ENCODE measurements around the gene DNAJB1. TPM values are rescaled to one million over a fixed set of nuclear protein-coding genes. Genes with fewer than 3 reads are reported as not detected.

Gene DNAJB1
- total and polyA plus RNA-seq, 2 of the 13 experiments (the other 11 are each of a cell fraction or from before 2014, with no cell fraction given), result 87.5 to 97.3 TPM

GRCh38 chr19:14556662-14557188 lies 38.5 kb upstream of the DNAJB1 start (continued):
- TF ChIP-seq ZFY (CRISPR knock-in tag; IDR thresholded peaks at IDR 0.05) (0 out of 2 replicates have a peak, but pooled peaks have one; percentile 18), NR2C2 (CRISPR knock-in tag; IDR thresholded peaks at IDR 0.05; ENCODE audit: borderline replicate concordance) (peak; percentile 30; the same call in 1 of the 2 replicates), ZNF275 (CRISPR knock-in tag; IDR thresholded peaks at IDR 0.05; ENCODE audit: borderline replicate concordance) (no peak), MEF2D (CRISPR knock-in tag; IDR thresholded peaks at IDR 0.05) (no peak), CCAR2 (optimal IDR thresholded peaks at IDR 0.05; ENCODE audit: low read depth, low read length) (no peak), ZBED4 (CRISPR knock-in tag; IDR thresholded peaks at IDR 0.05; ENCODE audit: borderline replicate concordance) (peak; percentile 28; the same call in 1 of the 2 replicates), ZNF274 (CRISPR knock-in tag; IDR thresholded peaks at IDR 0.05) (no peak), THRA (CRISPR knock-in tag; IDR thresholded peaks at IDR 0.05; ENCODE audit: borderline replicate concordance) (peak; percentile 56; the same call in 1 of the 2 replicates), ZNF160 (CRISPR knock-in tag; IDR thresholded peaks at IDR 0.05) (no peak), ZBTB49 (CRISPR knock-in tag; IDR thresholded peaks at IDR 0.05; ENCODE audit: borderline replicate concordance) (no peak), TBX3 (IDR thresholded peaks at IDR 0.05; ENCODE audit: borderline replicate concordance) (no peak), ZBTB38 (CRISPR knock-in tag; IDR thresholded peaks at IDR 0.05) (peak; percentile 63; the same call in 1 of the 2 replicates), ZFX (CRISPR knock-in tag; IDR thresholded peaks at IDR 0.05; ENCODE audit: low read depth) (peak; percentile 27; the same call in 1 of the 2 replicates), HNRNPL (IDR thresholded peaks at IDR 0.05; ENCODE audit: low read depth, low read length) (0 out of 2 replicates have a peak, but pooled peaks have one; percentile 53), ATF7 (IDR thresholded peaks at IDR 0.05) (no peak), ATF7 (CRISPR knock-in tag; IDR thresholded peaks at IDR 0.05) (no peak), ZNF264 (CRISPR knock-in tag; IDR thresholded peaks at IDR 0.05) (0 out of 2 replicates have a peak, but pooled peaks have one; percentile 35)
- TF ChIP-seq, protein P1, sequence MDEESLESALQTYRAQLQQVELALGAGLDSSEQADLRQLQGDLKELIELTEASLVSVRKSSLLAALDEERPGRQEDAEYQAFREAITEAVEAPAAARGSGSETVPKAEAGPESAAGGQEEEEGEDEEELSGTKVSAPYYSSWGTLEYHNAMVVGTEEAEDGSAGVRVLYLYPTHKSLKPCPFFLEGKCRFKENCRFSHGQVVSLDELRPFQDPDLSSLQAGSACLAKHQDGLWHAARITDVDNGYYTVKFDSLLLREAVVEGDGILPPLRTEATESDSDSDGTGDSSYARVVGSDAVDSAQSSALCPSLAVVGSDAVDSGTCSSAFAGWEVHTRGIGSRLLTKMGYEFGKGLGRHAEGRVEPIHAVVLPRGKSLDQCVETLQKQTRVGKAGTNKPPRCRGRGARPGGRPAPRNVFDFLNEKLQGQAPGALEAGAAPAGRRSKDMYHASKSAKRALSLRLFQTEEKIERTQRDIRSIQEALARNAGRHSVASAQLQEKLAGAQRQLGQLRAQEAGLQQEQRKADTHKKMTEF (CRISPR knock-in tag; IDR thresholded peaks at IDR 0.05), result 0 out of 2 replicates have a peak, but pooled peaks have one; percentile 45
